H1 (cell line): ENCODE results near the gene AIRE.

Experiments used
- BCL11A ChIP-seq, 2 experiments: IDR thresholded peaks; one replicate each; pipeline ENCODE4 v1.6.1; 2011; ENCODE audit warnings: low read depth in 2 of 2, low read length in 2 of 2, mild to moderate bottlenecking in 2 of 2
- BRCA1 ChIP-seq: IDR thresholded peaks from 2 replicates; pipeline ENCODE4 v1.6.1; 2012; ENCODE audit warnings: low read depth, low read length, improper control_type of control experiment
- EGR1 ChIP-seq: IDR thresholded peaks from 2 replicates; pipeline ENCODE4 v1.6.1; 2011; ENCODE audit warnings: low read depth, low read length, borderline replicate concordance
- NANOG ChIP-seq: IDR thresholded peaks from 2 replicates; pipeline ENCODE4 v1.6.1; 2011; ENCODE audit warnings: low read length, low read depth, mild to moderate bottlenecking, inconsistent platforms; ENCODE audit not compliant: insufficient read depth, poor library complexity, severe bottlenecking
- POLR2AphosphoS5 ChIP-seq: IDR thresholded peaks from 2 replicates; pipeline ENCODE4 v1.6.1; 2011; ENCODE audit warnings: low read depth, low read length
- RFX5 ChIP-seq: IDR thresholded peaks from 2 replicates; pipeline ENCODE4 v1.6.1; 2011; ENCODE audit warnings: low read depth, low read length, improper control_type of control experiment, borderline replicate concordance
- SIN3A ChIP-seq, 2 experiments: IDR thresholded peaks in 1 of 2; conservative IDR thresholded peaks in 1 of 2; 2 replicates each; pipeline ENCODE4 v1.6.1; 2011 to 2012; ENCODE audit warnings: low read length in 2 of 2, improper control_type of control experiment in 1 of 2, low read depth in 1 of 2, mild to moderate bottlenecking in 1 of 2
- SP1 ChIP-seq: IDR thresholded peaks from 2 replicates; pipeline ENCODE4 v1.6.1; 2011; ENCODE audit warnings: low read depth, low read length
- TEAD4 ChIP-seq: IDR thresholded peaks from 2 replicates; pipeline ENCODE4 v1.6.1; 2012; ENCODE audit warnings: low read depth, low read length, inconsistent platforms, mixed read lengths
- ZNF274 ChIP-seq: IDR thresholded peaks from 2 replicates; pipeline ENCODE4 v1.7.0; 2012; ENCODE audit warnings: low read length, borderline replicate concordance; ENCODE audit errors: extremely low read depth
- TF ChIP-seq, protein P1 (sequence below), 3 experiments: IDR thresholded peaks; 1 replicate in 2 of 3; 2 replicates in 1 of 3; pipeline versions ENCODE4 v1.5.1 to v1.6.1; 2011; ENCODE audit warnings: low read length in 3 of 3, mild to moderate bottlenecking in 3 of 3, inconsistent platforms in 2 of 3, low read depth in 1 of 3, moderate library complexity in 1 of 3; ENCODE audit not compliant: insufficient read depth in 1 of 3; ENCODE audit errors: control extremely low read depth in 1 of 3
- TF ChIP-seq, protein P2 (sequence below): IDR thresholded peaks from 2 replicates; pipeline ENCODE4 v1.6.1; 2012; ENCODE audit warnings: low read length, inconsistent platforms
- TF ChIP-seq, protein P3 (sequence below): IDR thresholded peaks from 2 replicates; pipeline ENCODE4 v1.6.1; 2012; ENCODE audit warnings: inconsistent platforms

DNA sequence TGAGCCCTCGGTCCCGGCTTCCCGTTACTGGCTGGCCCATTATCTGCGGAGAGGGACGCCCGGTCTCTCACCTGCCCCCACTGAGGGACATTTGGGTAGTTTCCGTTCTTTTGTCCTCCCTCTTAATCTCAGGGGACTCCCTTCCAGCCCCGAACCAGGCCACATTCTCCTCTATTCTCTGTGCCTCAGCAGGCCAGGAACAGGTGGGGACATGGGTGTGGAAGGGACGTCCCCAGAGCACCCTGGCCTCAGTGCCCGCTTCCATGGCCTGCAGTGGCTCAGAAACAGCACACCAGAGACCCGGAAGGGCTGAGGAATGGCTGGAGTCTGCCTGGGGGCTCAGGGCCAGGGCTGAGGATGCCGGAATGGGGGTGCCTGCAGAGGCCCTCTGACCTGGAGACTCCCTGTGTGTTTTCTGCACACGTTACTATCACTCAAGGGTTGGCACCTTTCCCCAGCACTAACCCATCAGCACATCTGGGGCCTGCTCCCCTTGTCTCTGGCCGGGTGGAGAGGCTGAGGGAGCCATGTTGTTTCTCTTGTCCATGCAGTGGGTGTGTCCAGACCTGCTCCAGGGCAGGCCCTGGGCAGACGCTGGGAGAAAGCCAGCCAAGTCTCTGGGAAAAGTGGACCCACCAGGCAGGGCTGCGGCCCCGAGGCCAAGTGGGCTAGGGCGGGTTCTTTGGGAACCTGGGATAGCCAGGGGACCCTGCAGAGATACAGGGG, 14.0 kb upstream of the AIRE start:
- no peak for TF ChIP-seq RFX5
- no peak for TF ChIP-seq BRCA1
- no peak for TF ChIP-seq SP1
- no peak for TF ChIP-seq EGR1
- TF ChIP-seq, protein P1, sequence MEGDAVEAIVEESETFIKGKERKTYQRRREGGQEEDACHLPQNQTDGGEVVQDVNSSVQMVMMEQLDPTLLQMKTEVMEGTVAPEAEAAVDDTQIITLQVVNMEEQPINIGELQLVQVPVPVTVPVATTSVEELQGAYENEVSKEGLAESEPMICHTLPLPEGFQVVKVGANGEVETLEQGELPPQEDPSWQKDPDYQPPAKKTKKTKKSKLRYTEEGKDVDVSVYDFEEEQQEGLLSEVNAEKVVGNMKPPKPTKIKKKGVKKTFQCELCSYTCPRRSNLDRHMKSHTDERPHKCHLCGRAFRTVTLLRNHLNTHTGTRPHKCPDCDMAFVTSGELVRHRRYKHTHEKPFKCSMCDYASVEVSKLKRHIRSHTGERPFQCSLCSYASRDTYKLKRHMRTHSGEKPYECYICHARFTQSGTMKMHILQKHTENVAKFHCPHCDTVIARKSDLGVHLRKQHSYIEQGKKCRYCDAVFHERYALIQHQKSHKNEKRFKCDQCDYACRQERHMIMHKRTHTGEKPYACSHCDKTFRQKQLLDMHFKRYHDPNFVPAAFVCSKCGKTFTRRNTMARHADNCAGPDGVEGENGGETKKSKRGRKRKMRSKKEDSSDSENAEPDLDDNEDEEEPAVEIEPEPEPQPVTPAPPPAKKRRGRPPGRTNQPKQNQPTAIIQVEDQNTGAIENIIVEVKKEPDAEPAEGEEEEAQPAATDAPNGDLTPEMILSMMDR (IDR thresholded peaks at IDR 0.05; ENCODE audit: control extremely low read depth in 1 of 3, insufficient read depth in 1 of 3, low read depth in 1 of 3, low read length in 3 of 3), result no peak
- no peak for TF ChIP-seq SIN3A (conservative IDR thresholded peaks at IDR 0.05 in 1 of 2, IDR thresholded peaks at IDR 0.05 in 1 of 2; ENCODE audit: low read depth in 1 of 2, low read length in 2 of 2)
- no peak for TF ChIP-seq BCL11A (IDR thresholded peaks at IDR 0.05; ENCODE audit: low read depth in 2 of 2, low read length in 2 of 2)
- no peak for TF ChIP-seq ZNF274
- no peak for TF ChIP-seq POLR2AphosphoS5
- TF ChIP-seq, protein P2, sequence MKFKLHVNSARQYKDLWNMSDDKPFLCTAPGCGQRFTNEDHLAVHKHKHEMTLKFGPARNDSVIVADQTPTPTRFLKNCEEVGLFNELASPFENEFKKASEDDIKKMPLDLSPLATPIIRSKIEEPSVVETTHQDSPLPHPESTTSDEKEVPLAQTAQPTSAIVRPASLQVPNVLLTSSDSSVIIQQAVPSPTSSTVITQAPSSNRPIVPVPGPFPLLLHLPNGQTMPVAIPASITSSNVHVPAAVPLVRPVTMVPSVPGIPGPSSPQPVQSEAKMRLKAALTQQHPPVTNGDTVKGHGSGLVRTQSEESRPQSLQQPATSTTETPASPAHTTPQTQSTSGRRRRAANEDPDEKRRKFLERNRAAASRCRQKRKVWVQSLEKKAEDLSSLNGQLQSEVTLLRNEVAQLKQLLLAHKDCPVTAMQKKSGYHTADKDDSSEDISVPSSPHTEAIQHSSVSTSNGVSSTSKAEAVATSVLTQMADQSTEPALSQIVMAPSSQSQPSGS, result no peak
- TF ChIP-seq, protein P3, sequence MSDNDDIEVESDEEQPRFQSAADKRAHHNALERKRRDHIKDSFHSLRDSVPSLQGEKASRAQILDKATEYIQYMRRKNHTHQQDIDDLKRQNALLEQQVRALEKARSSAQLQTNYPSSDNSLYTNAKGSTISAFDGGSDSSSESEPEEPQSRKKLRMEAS, result no peak
- TF ChIP-seq NANOG, result no peak
- TF ChIP-seq TEAD4, result no peak
